ENCODE results near the gene CLASP2. TPM values are rescaled to one million over a fixed set of nuclear protein-coding genes. Genes with fewer than 3 reads are reported as not detected.
"Not testable (repeated sequence)": the region's sequence is repeated elsewhere in the genome, so short reads cannot be mapped to it uniquely, and the experiment has no call there.

The CLASP2 gene
- total RNA-seq, 1 donor from 2014 or later, result 75.8 TPM

GRCh38 chr3:33447958-33448357, 270.1 kb downstream of the CLASP2 start:
- no peak overlapping the region for H3K27ac ChIP-seq
- no peak for TF ChIP-seq CTCF (IDR thresholded peaks at IDR 0.05)
- DNase-seq (ENCODE audit: low spot score in 2 of 2), result no peak
- intact Hi-C loops (cut with DNase I), result loop anchor here (10.0 kb wide), 1 partner anchor 267 kb away; the partner anchor contains the start of gene CLASP2
- H3K9me3 ChIP-seq, result no peaks in the 10 kb centered on the region
- H3K27me3 ChIP-seq, result no peaks in the 10 kb centered on the region
- no peaks in the 10 kb centered on the region for H3K4me1 ChIP-seq
- H3K4me3 ChIP-seq, result no peak overlapping the region
- no peaks in the 10 kb centered on the region for H3K36me3 ChIP-seq

GRCh38 chr3:33447256-33447625, 270.8 kb downstream of the CLASP2 start:
- intact Hi-C loops (cut with DNase I), result loop anchor here (10.0 kb wide), 1 partner anchor 268 kb away; the partner anchor contains the start of gene CLASP2
- H3K4me1 ChIP-seq; H3K27ac ChIP-seq; H3K9me3 ChIP-seq; H3K36me3 ChIP-seq; H3K4me3 ChIP-seq; DNase-seq (ENCODE audit: low spot score in 2 of 2); H3K27me3 ChIP-seq: not testable (repeated sequence)

Other genes starting within 250 kb of the CLASP2 start
- 347 TPM for gene PDCD6IP, start 80.4 kb upstream of the CLASP2 start, total RNA-seq